RWPE1 (cell line): ENCODE results near the gene ZNF653.

ENCODE experiments used
- CTCF ChIA-PET: fragments of 350-600 bp; sonication (Branson Sonifier 250); formaldehyde crosslinking; extraction: SDS; loops from one replicate; lab custom pipeline; 2021; lab: Yijun Ruan, JAX
- POLR2A ChIA-PET: fragments of 400-600 bp; formaldehyde crosslinking; extraction: SDS; loops from one replicate; lab custom pipeline; 2020; ENCODE audit warnings: antibody characterized with exemption; ENCODE audit not compliant: low non-redundant PET; lab: Yijun Ruan, JAX
- DNase-seq: peaks from one replicate; pipeline ENCODE4 v3.0.0; 2012; ENCODE audit warnings: low spot score
- H3K27ac ChIP-seq: fragments of 450-650 bp; 2 replicates; pipeline ENCODE4 v1.5.1; 2017
- TF ChIP-seq, protein P1 (sequence below): fragments of 450-650 bp; conservative IDR thresholded peaks from 2 replicates; pipeline ENCODE4 v1.5.1; 2017; ENCODE audit warnings: low read depth, mild to moderate bottlenecking

Gene ZNF653

DNA sequence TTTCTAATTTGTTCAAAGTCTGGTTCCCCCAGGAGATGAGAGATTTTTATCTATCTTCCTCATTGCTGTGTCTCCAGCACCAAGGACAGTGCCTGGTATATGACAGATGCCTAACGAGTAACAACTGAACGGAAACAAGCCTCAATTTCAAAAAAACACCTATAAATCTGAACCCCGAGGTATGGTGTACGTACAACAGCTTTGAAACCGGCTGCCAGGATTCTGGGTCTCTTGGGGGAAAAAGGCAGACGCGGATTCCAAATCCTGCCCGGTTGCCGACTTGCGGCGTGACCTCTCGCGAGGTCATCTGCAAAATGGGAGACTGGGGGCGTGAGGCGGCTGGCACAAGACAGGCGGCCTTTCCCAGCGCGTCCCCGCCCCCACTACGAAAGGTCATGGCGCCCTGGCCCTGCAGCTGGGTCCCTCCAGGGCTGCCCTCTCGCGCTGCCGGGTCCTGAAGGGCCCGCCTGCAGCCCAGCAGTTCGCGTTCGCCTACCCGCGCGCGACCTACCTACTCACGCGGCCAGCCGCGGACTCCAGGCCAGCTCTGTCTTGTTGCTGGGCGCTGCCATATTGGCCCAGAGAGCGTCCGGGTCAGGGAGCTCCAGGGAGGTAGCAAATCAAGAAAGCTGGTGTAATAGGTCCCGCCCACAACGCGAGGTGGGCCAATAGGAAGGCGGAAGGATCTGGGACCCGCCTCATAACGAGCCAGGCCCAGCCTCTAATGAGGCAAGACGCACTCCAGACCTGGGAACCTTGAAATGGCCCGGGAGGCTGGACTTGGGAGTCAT lies 23.1 kb upstream of the ZNF653 start, which contains the start of gene ECSIT:
TSS of gene ECSIT (minus strand) at position 584 of the 791 bp plus-strand sequence. CDS start 9,964 bp downstream, outside the sequence.
- peak; percentile 97 for DNase-seq
- peak within 1 kb of the TSS; percentile 93 for H3K27ac ChIP-seq
- ChIA-PET CTCF (interaction anchor here (0.6 to 0.7 kb wide), 2 partner anchors 142 to 146 kb away, joined by 3 read pairs; no protein-coding TSS in a partner anchor), POLR2A (interaction anchor here (0.5 to 1.1 kb wide), 4 partner anchors 14 to 147 kb away, joined by 3 to 6 read pairs (median 4); partner anchors contain the start of gene ELOF1)
- TF ChIP-seq, protein P1, sequence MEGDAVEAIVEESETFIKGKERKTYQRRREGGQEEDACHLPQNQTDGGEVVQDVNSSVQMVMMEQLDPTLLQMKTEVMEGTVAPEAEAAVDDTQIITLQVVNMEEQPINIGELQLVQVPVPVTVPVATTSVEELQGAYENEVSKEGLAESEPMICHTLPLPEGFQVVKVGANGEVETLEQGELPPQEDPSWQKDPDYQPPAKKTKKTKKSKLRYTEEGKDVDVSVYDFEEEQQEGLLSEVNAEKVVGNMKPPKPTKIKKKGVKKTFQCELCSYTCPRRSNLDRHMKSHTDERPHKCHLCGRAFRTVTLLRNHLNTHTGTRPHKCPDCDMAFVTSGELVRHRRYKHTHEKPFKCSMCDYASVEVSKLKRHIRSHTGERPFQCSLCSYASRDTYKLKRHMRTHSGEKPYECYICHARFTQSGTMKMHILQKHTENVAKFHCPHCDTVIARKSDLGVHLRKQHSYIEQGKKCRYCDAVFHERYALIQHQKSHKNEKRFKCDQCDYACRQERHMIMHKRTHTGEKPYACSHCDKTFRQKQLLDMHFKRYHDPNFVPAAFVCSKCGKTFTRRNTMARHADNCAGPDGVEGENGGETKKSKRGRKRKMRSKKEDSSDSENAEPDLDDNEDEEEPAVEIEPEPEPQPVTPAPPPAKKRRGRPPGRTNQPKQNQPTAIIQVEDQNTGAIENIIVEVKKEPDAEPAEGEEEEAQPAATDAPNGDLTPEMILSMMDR, result no peak

DNA sequence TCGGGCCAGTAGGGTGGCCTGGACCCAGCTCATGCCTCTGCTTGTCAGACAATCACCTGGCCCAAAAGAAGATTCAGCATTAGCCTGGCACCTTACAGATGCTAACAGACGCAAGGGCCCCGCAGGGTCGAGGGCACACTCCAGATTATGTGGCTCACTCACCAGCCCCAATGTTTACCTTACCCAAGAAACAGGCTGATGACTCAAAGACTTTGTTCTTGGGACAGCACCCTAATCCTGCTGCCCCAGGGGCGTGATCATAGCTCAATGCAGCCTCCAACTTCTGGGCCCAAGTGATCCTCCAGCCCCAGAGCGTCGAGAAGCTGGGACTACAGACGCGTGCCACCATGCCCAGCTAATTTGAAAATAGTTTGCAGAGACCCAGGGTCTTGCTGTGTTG lies 13.5 kb upstream of the ZNF653 start:
- ChIA-PET POLR2A (no interaction called here), CTCF (no interaction called here)
- H3K27ac ChIP-seq, result no peak overlapping the region
- DNase-seq, result no peak
- TF ChIP-seq, protein P1, result no peak

- ChIA-PET CTCF (interaction anchor here (0.6 kb wide), 1 partner anchor 11 kb away, joined by 3 read pairs; no protein-coding TSS in a partner anchor), POLR2A (interaction anchor here (0.9 kb wide), 1 partner anchor 15 kb away, joined by 3 read pairs; the partner anchor contains the start of gene ECSIT)
- H3K27ac ChIP-seq, result no peak overlapping the region
- TF ChIP-seq, protein P1, result no peak
- DNase-seq, result no peak
Observed at GRCh38 chr19:11513946-11514345, 8.3 kb upstream of the ZNF653 start.

DNA sequence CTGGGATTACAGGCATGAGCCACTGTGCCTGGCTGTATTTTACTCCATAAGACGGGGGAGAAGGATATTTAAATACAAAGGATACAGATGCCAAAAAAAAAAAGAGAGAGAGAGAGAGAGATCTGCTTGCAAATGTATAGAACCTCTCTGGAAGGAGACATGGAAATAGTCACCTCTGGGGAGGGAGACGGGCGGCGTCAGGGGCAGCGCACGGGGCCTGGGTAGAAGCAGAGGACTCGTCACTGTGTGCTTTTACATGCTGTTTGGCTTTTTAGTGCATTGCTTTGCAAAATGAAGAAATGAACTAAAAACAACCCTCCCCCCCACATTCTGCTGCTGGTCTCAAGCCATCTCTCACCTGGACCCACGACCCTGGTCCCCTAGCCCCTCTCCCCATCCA lies 4.8 kb upstream of the ZNF653 start:
- ChIA-PET CTCF (no interaction called here), POLR2A (no interaction called here)
- TF ChIP-seq, protein P1, result no peak
- DNase-seq, result no peak
- H3K27ac ChIP-seq, result no peak overlapping the region

GRCh38 chr19:11507370-11508078 lies 1.9 kb upstream of the ZNF653 start:
- DNase-seq, result no peak
- TF ChIP-seq, protein P1, result no peak
- CTCF ChIA-PET, result no interaction called here
- POLR2A ChIA-PET, result no interaction called here
- peak overlapping the region; percentile 93 for H3K27ac ChIP-seq

DNA sequence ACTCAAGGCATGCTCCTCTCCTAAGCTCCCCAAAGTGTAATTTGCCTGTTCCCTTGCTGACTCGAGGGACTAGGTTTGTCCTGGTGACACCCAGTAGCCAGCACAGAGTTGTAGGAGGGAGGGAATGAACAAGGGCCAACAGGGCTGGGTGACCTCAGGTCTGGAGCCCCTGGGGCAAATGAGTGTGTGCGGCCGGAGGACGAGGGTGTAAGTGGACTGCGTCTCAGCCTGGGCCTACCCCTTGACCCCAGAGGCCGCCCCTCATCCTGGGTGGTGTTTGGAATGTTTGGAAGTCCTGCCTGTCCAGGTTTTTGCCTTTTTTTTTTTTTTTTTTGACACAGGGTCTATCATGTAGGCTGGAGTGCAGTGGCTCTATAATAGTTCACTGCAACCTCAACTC lies 1.3 kb upstream of the ZNF653 start:
- TF ChIP-seq, protein P1, result no peak
- DNase-seq, result no peak
- H3K27ac ChIP-seq, result peak overlapping the region; percentile 93
- ChIA-PET POLR2A (no interaction called here), CTCF (no interaction called here)
